ENCODE results near the gene AURKAIP1. TPM values are rescaled to one million over a fixed set of nuclear protein-coding genes. Genes with fewer than 3 reads are reported as not detected.

AURKAIP1 gene
- total RNA-seq, 4 donors from 2014 or later: 92.7 to 134 (median 123) TPM

- WGBS, 2 donors: 100% methylated on average over 1 of the region's 15 CpGs; no CpG with 5 or more reads in 1 of the 2 donors
- Histone ChIP-seq H3K36me3 (peaks cover 13 to 30% (median 16%) of the 10 kb centered on the region in 3 donors), H3K4me3 (no peak overlapping the region), H3K4me1 (peaks cover 35 to 68% (median 50%) of the 10 kb centered on the region in 3 donors), H3K9me3 (no peaks in the 10 kb centered on the region), H3K27me3 (peaks cover 0 to 9% (median 0%) of the 10 kb centered on the region in 4 donors), H3K27ac (no peak overlapping the region)
- intact Hi-C loops (cut with DNase I): no loop called here
- TF ChIP-seq CTCF (IDR thresholded peaks at IDR 0.05) (no peak), POLR2A (IDR thresholded peaks at IDR 0.05) (no peak)
- no peak for DNase-seq
These were observed 46.8 kb downstream of the AURKAIP1 start for GRCh38 chr1:1328254-1328653.

GRCh38 chr1:1327291-1327690, 47.7 kb downstream of the AURKAIP1 start:
- Histone ChIP-seq H3K9me3 (no peaks in the 10 kb centered on the region), H3K4me1 (peaks cover 31 to 68% (median 48%) of the 10 kb centered on the region in 3 donors), H3K27ac (no peak overlapping the region), H3K36me3 (peaks cover 13 to 36% (median 16%) of the 10 kb centered on the region in 3 donors), H3K27me3 (peaks cover 0 to 9% (median 0%) of the 10 kb centered on the region in 4 donors), H3K4me3 (no peak overlapping the region)
- TF ChIP-seq POLR2A (IDR thresholded peaks at IDR 0.05) (no peak), CTCF (IDR thresholded peaks at IDR 0.05) (no peak)
- intact Hi-C loops (cut with DNase I): no loop called here
- 87 to 90% methylated on average over 2 to 22 of the region's 40 CpGs for WGBS, 2 donors
- no peak for DNase-seq

- peaks cover 13 to 48% (median 19%) of the 10 kb centered on the region in 3 donors for H3K36me3 ChIP-seq
- DNase-seq: no peak
- intact Hi-C loops (cut with DNase I): no loop called here
- TF ChIP-seq POLR2A (IDR thresholded peaks at IDR 0.05) (no peak), CTCF (IDR thresholded peaks at IDR 0.05) (no peak)
- H3K4me1 ChIP-seq: peaks cover 23 to 68% (median 47%) of the 10 kb centered on the region in 3 donors
- peak overlapping the region; percentile 95 to 98 (median 96) for H3K27ac ChIP-seq
- H3K9me3 ChIP-seq: no peaks in the 10 kb centered on the region
- peaks cover 0 to under 1% (median 0%) of the 10 kb centered on the region in 4 donors for H3K27me3 ChIP-seq
- WGBS, 2 donors: 61 to 71% methylated on average over 4 to 6 of the region's 8 CpGs
- peak overlapping the region in 3 of 4 donors; percentile 81 to 100 (median 87) for H3K4me3 ChIP-seq
These were observed 48.9 kb downstream of the AURKAIP1 start for GRCh38 chr1:1326075-1326605.

- no peaks in the 10 kb centered on the region for H3K27me3 ChIP-seq
- intact Hi-C loops (cut with DNase I): no loop called here
- no peaks in the 10 kb centered on the region for H3K9me3 ChIP-seq
- TF ChIP-seq CTCF (IDR thresholded peaks at IDR 0.05) (no peak), POLR2A (IDR thresholded peaks at IDR 0.05) (no peak)
- peak overlapping the region; percentile 95 to 98 (median 96) for H3K27ac ChIP-seq
- 18 to 27% methylated on average over 5 of the region's 16 CpGs for WGBS, 2 donors
- peaks cover 16 to 68% (median 44%) of the 10 kb centered on the region in 3 donors for H3K4me1 ChIP-seq
- H3K4me3 ChIP-seq: peak overlapping the region; percentile 81 to 100 (median 92)
- peaks cover 13 to 54% (median 19%) of the 10 kb centered on the region in 3 donors for H3K36me3 ChIP-seq
- no peak for DNase-seq
These were observed 49.5 kb downstream of the AURKAIP1 start for GRCh38 chr1:1325288-1326074.

All from esophagus squamous epithelium (tissue), 5 donors.